RKO (cell line): Measurements from ENCODE around the gene DPH2.

ENCODE experiments used
- DNase-seq: peaks from one replicate; pipeline ENCODE4 v3.0.0-alpha.2; 2016; ENCODE audit warnings: low spot score

Gene DPH2

DNA sequence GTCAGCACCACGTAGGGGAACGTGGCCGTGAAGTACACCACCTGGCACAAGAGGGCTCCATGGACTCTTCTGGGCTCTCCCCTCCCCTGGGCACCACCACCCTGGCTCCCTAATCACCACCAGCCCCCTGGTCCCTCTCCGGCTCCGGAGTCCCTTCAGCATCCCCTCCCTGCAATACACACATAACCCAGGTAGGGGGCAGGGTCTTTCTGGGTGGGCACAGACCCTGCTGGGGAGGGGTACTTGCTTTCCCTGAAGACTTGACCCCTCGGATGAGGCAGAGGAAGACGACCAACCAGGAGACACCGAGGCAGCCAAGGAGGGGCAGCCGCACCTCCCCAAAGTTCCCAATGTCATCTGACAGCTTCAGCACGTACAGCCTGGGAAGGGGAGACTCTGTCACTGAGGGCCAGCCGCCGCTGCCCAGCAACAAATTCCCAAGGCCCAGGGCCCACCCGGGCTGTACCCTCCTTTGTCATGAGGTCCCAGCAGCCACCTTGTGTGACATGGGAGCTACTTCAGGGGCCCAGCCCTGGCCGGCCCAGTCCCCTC, 32.9 kb downstream of the DPH2 start:
- DNase-seq, result no peak

DNA sequence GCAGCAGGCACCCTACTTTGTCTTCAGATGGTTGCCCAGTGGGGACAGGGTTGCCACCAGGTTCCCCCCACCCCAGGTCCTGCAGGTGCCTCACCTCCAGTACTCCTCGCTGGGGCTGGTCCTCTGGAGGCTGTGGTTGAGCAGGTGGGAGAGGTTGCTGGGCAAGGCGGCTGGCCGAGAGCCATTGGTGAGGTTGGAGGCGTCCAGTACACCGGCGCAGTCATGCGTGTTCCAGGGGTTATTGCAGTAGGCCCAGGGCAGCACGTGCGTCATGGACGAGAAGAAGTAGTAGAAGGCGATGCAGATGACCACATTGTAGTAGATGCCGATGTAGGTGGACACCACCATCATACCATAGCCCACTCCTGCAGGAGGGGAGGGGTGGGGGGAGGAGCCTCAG, 38.4 kb downstream of the DPH2 start:
- no peak for DNase-seq

DNA sequence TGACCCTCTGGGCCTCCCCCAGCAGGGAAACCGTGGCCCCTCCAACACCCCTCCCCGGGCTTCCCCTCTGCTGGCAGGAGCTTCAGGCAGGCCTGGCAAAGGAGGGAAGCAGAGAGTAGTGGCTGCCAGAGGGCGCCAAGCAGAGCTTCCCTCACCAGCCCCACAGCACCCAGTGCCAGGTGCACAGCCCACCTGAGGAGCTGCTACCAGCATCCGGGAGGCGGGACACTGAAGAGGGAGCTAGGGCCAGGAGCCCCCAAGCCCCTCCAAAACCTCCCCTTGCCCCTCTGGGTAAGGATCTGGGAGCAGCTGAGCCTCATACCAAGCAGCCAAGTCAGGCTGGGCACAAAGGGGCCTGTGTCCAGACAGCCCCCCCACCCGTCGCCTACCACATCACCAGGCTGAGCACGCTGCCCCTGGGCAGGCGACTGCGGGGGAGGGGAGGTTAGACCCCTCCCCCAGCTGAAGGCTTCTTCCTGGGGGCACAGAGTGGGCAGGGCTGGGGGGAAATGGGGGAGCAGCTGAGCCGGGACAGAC, 41.2 kb downstream of the DPH2 start:
- no peak for DNase-seq

DNA sequence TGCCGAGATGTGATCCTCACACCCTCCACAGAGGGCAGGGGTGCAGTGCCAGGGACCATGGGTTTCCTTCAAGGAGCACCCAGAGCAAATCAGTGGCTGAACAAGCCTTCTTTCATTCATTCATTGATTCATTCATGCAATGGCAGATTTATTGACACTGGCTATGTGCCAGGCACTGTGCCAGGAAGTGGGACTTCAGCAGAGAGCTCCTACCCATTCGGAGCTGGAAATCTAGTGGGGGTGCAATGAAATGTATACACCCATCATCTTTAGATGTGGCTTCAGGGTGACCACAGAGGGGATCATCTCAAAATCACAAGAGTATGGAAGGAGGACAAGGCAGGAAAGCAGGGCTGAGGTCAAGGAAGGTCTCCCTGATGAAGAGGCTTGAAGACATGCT, 42.6 kb downstream of the DPH2 start:
- no peak for DNase-seq

DNA sequence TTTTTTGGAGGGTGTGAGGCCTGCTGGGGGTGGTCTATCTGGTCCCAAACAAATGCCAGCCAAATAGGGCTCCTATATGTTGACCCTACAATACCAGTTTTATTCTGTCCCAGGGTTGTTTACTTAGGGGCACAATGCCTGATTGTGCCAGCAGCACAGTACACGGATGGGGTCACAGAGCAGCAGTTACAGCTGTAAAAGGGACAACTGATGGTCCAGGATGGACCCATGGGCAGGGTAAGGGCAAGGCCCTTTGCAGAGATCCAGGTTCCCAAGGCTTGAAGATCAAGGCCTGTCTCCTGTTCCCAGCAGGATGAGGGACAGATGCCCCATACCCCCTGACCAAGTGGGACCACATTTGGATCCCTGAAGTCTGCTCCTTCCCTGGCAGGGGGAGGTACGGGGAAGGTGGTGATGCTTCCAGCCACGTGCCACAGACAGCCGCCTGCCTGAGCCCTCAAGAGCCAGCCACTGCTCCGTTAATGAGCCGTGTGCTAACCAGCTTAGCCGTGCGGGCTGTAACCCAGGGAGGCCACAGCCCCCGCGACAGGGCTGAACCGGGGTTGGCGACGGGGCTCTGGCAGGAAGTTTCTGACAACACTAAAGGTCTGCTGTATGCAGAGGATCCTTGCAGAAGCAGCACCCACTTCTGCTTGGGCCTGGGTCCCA, 43.3 kb downstream of the DPH2 start:
- no peak for DNase-seq

DNA sequence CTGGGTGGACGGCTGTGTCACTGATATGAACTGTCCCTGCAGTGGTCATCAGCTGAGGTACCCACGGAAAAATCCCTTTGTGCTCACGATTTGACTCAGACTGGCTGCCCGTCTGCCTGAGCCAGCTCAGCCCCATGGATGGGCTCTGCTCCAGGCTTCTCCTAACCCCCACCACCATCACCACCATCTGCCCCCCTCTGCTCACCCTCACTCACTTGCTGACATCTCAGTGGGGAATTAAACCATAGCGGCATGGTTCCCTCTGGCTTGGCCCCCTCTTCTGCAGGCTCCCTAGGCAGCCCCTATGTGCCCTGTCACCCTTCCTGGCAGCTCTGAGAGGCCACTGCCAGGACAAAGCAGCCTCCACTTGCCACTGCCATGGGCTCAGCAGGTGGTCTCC, 44.1 kb downstream of the DPH2 start:
- DNase-seq, result no peak

DNA sequence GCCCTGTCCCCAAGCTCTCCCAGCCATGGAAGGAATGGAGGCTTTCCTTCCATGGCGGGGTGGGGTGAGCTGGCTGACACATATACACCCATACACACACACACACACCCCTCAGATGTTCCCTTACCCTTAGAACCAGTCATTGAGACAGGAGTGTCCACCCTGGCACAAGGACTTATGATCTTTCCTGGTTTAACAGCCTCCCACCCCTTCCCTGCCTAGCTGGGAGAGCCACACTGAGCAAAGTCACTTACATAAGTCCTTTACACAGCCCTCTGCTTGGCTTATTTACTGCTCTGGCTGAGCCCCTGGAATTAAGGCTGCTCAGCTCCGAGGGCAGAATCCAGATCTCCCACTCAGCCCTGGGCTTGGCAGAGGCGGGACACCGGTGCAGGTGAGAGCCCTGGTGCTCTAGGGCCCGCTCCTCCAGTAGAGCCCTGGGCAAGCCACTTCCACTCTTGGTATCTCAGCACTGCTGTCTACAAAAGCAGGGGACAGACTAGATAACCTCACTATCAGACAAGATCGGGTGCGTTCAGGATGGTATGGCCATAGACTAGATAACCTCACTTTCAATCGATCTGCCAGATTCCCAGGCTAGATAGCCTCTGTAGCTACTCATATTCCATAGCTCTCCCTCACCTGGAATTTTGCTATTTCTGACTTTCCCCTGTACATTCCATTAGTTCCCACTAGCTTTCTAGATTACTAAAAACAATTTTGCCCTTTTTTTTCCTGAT, 44.7 kb downstream of the DPH2 start:
- no peak for DNase-seq

DNA sequence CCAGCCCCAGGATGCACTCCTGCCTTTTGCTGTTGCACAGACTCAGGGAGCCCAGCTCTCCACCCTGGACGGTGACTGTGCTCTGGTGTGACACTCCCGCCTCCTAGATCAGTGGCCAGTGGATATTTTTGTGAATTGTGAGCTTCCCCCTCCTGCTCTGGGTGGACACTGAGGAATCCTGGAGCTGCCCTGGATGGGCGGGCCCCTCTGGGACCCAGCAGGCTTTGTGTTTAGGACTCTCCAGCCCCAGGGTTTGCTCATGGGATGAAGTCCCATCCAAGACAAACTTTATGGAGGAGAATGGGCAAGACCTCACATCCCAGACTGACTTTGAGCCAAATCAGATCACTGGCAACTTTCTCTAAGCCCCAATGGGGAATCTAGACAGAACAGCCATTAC, 45.4 kb downstream of the DPH2 start:
- no peak for DNase-seq

DNA sequence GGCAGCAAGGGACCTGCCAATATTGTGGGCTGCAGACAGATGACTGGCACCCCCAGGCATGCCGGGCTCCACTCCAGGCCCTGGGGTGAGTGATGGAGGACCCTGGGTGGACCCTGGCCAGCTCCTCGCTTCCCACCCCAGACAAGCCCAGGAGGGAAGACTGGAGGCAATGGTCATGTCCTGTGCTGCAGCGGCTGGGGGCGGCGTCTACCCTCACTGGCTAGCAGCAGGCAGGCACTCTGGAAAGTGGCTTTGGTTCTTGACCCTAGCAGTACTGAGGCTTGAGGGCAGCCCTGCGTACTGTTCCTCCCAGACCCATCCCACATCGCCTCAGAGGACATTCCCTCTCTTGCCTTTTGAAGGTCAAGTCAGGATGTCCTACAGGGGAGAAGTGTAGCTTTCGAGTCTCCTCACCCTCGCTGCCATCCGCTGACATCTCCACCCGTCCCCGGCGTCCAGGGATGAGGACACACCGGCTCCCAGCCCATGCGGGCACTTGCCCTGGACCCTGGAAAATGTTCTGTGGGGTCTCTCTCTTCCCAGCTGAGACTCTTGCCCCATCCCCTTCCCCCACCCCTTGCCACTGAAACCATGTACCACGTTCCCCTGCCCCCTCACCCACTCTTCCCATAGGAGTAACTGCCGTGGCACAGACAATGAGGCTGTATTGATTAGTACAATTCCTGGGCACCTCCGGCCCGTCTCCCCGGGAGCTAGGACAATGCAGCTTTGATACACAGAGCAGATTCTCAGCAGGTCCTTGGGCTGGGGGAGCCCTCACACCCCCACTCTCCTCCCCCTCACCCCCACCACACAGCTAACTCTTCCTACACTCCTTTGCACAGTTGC, 46.5 kb downstream of the DPH2 start:
- DNase-seq, result no peak

DNA sequence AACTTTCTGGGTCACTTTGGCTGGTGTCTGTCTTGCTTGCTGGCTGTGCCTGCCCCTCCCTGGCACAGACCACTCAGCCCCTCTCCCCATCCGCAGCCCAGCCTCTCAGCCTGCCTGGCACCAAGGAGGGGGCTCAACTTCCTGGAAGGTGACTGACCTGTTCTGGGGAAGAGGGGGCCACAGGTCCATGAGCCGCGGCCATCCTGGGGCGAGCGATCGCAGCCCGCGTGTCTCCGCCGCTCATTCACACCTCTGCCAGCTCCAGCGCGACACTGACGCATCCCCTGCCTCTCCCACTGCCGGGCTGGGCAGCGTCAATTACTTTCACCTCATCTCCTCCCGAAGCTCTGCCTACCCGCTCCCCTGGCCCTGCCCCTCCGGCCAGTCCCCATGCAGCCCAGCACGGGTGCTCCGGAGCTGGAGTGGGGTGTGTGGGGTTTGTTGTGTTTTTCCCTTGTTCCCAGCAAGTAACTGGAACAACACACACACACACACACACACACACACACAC, 47.1 kb downstream of the DPH2 start:
- DNase-seq, result no peak

DNA sequence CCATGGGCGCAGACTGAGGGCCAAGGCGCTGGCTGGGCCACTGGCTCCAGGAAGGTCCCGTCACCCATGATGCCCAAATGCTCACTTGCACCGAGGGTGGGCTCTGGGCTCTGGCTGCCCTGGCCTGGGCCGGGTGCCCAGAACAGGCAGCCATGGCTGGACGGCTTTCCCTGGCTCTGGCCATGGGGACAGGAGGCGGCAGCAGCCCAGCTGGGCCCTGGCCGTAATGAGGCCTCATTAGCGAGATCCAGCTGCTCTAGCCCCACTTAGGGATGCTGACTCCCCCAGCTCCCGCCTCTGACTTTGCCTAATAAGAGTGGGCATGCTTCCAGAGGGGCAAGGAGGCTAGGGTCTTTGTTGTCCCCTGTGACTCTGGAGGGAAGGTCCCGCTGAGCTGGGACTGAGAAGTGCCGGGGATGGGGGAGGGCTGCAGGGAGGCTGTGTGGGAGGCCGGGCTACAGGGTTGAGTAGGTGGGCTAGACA, 49.7 kb downstream of the DPH2 start:
- DNase-seq, result no peak

DNA sequence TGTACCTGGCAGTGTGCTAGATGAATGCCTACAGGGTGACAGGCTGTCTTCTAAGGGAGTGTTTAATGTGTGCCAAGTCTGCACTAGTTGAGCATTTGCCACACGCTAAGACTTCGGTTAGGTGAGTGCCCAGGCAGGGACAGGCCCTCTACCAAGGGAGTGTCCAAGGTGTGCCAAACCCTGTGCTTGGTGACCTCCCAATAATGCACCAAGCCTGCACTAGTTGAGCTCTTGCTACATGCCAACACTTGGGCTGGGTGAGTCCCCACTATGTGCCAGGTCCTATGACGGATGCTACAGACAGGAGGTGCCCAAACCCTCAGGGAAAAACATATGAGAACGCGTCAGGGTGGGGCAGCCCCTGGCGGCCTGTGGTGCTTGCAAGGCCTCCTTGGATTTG, 50.7 kb downstream of the DPH2 start:
- DNase-seq, result no peak

DNA sequence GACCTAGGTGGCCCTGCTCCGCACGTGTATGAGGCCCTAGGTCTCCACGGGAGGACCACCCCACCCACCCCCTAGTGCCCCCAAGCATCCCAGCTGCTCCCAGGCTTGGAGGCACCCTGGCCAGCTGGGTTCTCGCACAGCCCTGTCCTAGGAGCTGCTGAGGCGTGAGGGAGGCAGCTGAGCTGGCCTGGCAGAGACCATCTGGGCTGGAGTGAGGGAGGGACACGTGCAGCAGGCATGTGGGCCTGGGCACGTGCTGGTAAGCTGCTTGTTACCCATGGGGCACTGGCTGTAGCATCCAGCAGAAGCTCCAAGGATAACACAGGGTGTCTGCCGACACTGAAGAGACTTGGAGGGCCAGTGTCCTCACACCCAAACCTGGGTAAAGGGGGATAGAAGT, 51.3 kb downstream of the DPH2 start:
- DNase-seq, result no peak

DNA sequence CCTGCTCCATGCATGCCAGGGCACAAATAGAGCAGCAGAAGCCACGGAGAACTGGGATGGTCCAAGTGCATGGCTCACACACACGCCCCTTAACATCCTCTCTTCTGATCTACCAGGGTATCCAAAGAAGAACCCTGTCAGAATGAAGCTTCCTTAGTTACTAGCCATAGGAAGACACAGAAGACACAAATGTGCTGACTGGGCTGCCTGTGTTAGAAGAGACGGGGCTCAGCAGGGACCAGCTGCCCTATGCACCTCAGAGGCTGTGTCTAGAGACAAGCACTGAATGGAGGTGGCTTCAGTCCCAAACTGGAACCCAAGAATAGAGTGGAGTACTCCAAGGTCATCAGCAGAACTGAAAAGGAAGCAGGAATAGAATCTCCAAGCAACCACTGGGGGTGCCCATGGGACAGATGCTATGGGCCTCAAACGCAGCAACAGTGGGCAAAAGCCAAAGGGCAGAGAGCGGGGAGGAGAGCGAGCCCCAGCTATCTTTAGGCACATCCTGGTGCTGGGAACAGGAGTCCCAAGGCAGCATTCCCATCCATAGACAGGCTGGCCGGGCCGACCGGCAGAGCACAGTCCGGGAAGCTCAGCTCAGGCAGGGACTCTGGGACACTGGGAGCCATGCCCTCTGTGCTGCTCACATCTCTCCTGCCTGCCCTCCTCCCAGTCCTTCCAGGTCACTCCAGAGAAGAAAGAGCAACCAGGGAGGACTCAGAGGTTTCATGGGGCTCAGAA, 51.9 kb downstream of the DPH2 start:
- no peak for DNase-seq
